IMR-90 (cell line): Measurements from ENCODE around the gene PRR5.

Experiments
- CEBPB ChIP-seq: IDR thresholded peaks from 2 replicates; pipeline ENCODE4 v1.6.1; 2012; ENCODE audit warnings: low read depth, low read length, improper control_type of control experiment
- CHD1 ChIP-seq: IDR thresholded peaks from 2 replicates; pipeline ENCODE4 v1.6.1; 2012; ENCODE audit warnings: low read depth, low read length, improper control_type of control experiment
- CTCF ChIP-seq: conservative IDR thresholded peaks from 2 replicates; pipeline ENCODE4 v1.5.1; 2012; ENCODE audit warnings: mild to moderate bottlenecking, low read depth, low read length, improper control_type of control experiment
- FOS ChIP-seq: fragments of 150-350 bp; IDR thresholded peaks from 2 replicates; pipeline ENCODE4 v1.6.1; 2016; ENCODE audit warnings: low read depth, low read length
- MXI1 ChIP-seq: IDR thresholded peaks from 2 replicates; pipeline ENCODE4 v1.6.1; 2012; ENCODE audit warnings: low read depth, mild to moderate bottlenecking, low read length, moderate library complexity, borderline replicate concordance
- POLR2A ChIP-seq: IDR thresholded peaks from 2 replicates; pipeline ENCODE4 v1.6.1; 2012; ENCODE audit warnings: mild to moderate bottlenecking, low read depth, low read length
- RAD21 ChIP-seq: IDR thresholded peaks from 2 replicates; pipeline ENCODE4 v1.6.1; 2012; ENCODE audit warnings: low read length, improper control_type of control experiment
- RCOR1 ChIP-seq: IDR thresholded peaks from 2 replicates; pipeline ENCODE4 v1.6.1; 2012; ENCODE audit warnings: mild to moderate bottlenecking, low read length, improper control_type of control experiment; ENCODE audit not compliant: insufficient replicate concordance
- RFX5 ChIP-seq: IDR thresholded peaks from 2 replicates; pipeline ENCODE4 v1.8.0; 2012; ENCODE audit warnings: low read depth, mild to moderate bottlenecking, low read length, moderate library complexity
- SMC3 ChIP-seq: fragments of 150-350 bp; IDR thresholded peaks from 2 replicates; pipeline ENCODE4 v1.6.1; 2016; ENCODE audit warnings: low read depth, mild to moderate bottlenecking, antibody characterized with exemption, low read length, moderate library complexity
- USF2 ChIP-seq: fragments of 150-350 bp; IDR thresholded peaks from 2 replicates; pipeline ENCODE4 v1.6.1; 2017; ENCODE audit warnings: mild to moderate bottlenecking, antibody characterized with exemption, low read length, low read depth

- TF ChIP-seq CTCF (no peak), POLR2A (no peak), RAD21 (no peak), RCOR1 (no peak), CHD1 (no peak), MXI1 (no peak), CEBPB (no peak), RFX5 (no peak), SMC3 (no peak), USF2 (no peak), FOS (no peak)
Observed at GRCh38 chr22:44777364-44777755, 75.4 kb downstream of the PRR5 start.
